ENCODE measurements around the gene NOC2L. TPM values are rescaled to one million over a fixed set of nuclear protein-coding genes. Genes with fewer than 3 reads are reported as not detected.

The NOC2L gene
- total RNA-seq, 2 experiments from 2014 or later: 77.9 to 99.0 TPM

- intact Hi-C loops (cut with micrococcal nuclease; ENCODE audit: unreplicated experiment): loop anchor here (5.0 kb wide), 1 partner anchor 36 kb away; no protein-coding TSS in a partner anchor
- no peak for TF ChIP-seq EZH2phosphoT487 (IDR thresholded peaks at IDR 0.05; ENCODE audit: borderline replicate concordance, low read depth, low read length)
- no peak for TF ChIP-seq CTCF (conservative IDR thresholded peaks at IDR 0.05; ENCODE audit: low read length)
- H3K4me1 ChIP-seq (ENCODE audit: insufficient read depth, low read length, poor library complexity, severe bottlenecking): peaks cover 5% of the 10 kb centered on the region
- no peak overlapping the region for H2AFZ ChIP-seq (ENCODE audit: low read length)
- BruUV-seq (replicated peaks): no TSS peak
- no peaks in the 10 kb centered on the region for H3K36me3 ChIP-seq (ENCODE audit: insufficient read depth, low read length)
- no peaks in the 10 kb centered on the region for H3K9me2 ChIP-seq (ENCODE audit: insufficient read depth, low read length)
- no peaks in the 10 kb centered on the region for H3K79me2 ChIP-seq (ENCODE audit: insufficient read depth, low read depth, low read length)
- no peak for DNase-seq (ENCODE audit: low spot score)
- POLR2A ChIA-PET: no interaction called here
- no peaks in the 10 kb centered on the region for H3K9me3 ChIP-seq (ENCODE audit: low read length)
- H3K4me3 ChIP-seq (ENCODE audit: low read depth, low read length, poor library complexity, severe bottlenecking): no peak overlapping the region
- no peak overlapping the region for H3K27ac ChIP-seq (ENCODE audit: low read depth, low read length, poor library complexity, severe bottlenecking)
- H3K4me2 ChIP-seq (ENCODE audit: low read length): no peak overlapping the region
- CTCF ChIA-PET (ENCODE audit: unreplicated experiment): no interaction called here
- H4K20me1 ChIP-seq (ENCODE audit: insufficient read depth, low read length): no peaks in the 10 kb centered on the region; the same call in 1 of the 2 replicates
Observed at GRCh38 chr1:938088-938683, 20.9 kb downstream of the NOC2L start.

GRCh38 chr1:937521-937920 lies 21.5 kb downstream of the NOC2L start:
- Histone ChIP-seq H3K27ac (ENCODE audit: low read depth, low read length, poor library complexity, severe bottlenecking) (no peak overlapping the region), H3K4me3 (ENCODE audit: low read depth, low read length, poor library complexity, severe bottlenecking) (no peak overlapping the region), H3K9me3 (ENCODE audit: low read length) (no peaks in the 10 kb centered on the region), H3K36me3 (ENCODE audit: insufficient read depth, low read length) (no peaks in the 10 kb centered on the region), H3K9me2 (ENCODE audit: insufficient read depth, low read length) (no peaks in the 10 kb centered on the region), H3K4me1 (ENCODE audit: insufficient read depth, low read length, poor library complexity, severe bottlenecking) (peaks cover 5% of the 10 kb centered on the region), H3K79me2 (ENCODE audit: insufficient read depth, low read depth, low read length) (no peaks in the 10 kb centered on the region), H4K20me1 (ENCODE audit: insufficient read depth, low read length) (no peaks in the 10 kb centered on the region; the same call in 1 of the 2 replicates), H3K4me2 (ENCODE audit: low read length) (no peak overlapping the region), H2AFZ (ENCODE audit: low read length) (no peak overlapping the region)
- POLR2A ChIA-PET: no interaction called here
- TF ChIP-seq CTCF (conservative IDR thresholded peaks at IDR 0.05; ENCODE audit: low read length) (no peak), EZH2phosphoT487 (IDR thresholded peaks at IDR 0.05; ENCODE audit: borderline replicate concordance, low read depth, low read length) (no peak)
- no peak for DNase-seq (ENCODE audit: low spot score)
- intact Hi-C loops (cut with micrococcal nuclease; ENCODE audit: unreplicated experiment): loop anchor here (5.0 kb wide), 1 partner anchor 35 kb away; no protein-coding TSS in a partner anchor
- CTCF ChIA-PET (ENCODE audit: unreplicated experiment): no interaction called here
- BruUV-seq (replicated peaks): no TSS peak

All from OCI-LY7 (cell line).